Testis (tissue), 3 donors: ENCODE results near the gene RSAD1. TPM values are rescaled to one million over a fixed set of nuclear protein-coding genes. Genes with fewer than 3 reads are reported as not detected.

Experiments used
- DNase-seq: peaks from one replicate; pipeline ENCODE4 v3.0.0-alpha.2; 2019
- H3K27ac ChIP-seq, 2 donors: fragments of 200-600 bp; sonication (generic); one replicate each; pipeline ENCODE4 v1.5.1; 2019
- H3K27me3 ChIP-seq: fragments of 200-600 bp; sonication (generic); one replicate; pipeline ENCODE4 v1.5.1; 2019
- H3K36me3 ChIP-seq: fragments of 200-600 bp; sonication (generic); one replicate; pipeline ENCODE4 v1.5.1; 2017; ENCODE audit warnings: low read depth; ENCODE audit errors: missing control alignments
- H3K4me1 ChIP-seq: fragments of 200-600 bp; sonication (generic); one replicate; pipeline ENCODE4 v1.5.1; 2019
- H3K4me3 ChIP-seq, 2 donors: fragments of 200-600 bp; sonication (generic); one replicate each; pipeline ENCODE4 v1.5.1; 2017 to 2019
- H3K9me3 ChIP-seq: fragments of 200-600 bp; sonication (generic); one replicate; pipeline ENCODE4 v1.5.1; 2017
- POLR2A ChIP-seq: fragments of 450-650 bp; IDR thresholded peaks from one replicate; pipeline ENCODE4 v1.6.1; 2017; ENCODE audit warnings: antibody characterized with exemption, mild to moderate bottlenecking, moderate library complexity
- WGBS, 2 donors: methylation state at CpG; one replicate each; pipeline ENCODE4 v1.1.5; 2018; 5-methylcytosine and 5-hydroxymethylcytosine counted together
- intact Hi-C: fragments of 100-400 bp; cut with DNase I; formaldehyde crosslinking; loops from one replicate; pipeline ENCODE4 v1.15.1; 2023; ENCODE audit warnings: low total_unique reads
- polyA plus RNA-seq: library from polyadenylated mRNA; stranded (reverse); fragments of 350-450 nt; fragmentation: Illumina TruSeq; extraction: RNeasy Lipid Tissue Mini Kit (QIAGEN cat#74804); gene quantifications from one replicate; pipeline ENCODE4 v1.2.3, GENCODE V29; 2014; ENCODE audit warnings: low read depth, low replicate concordance; ENCODE audit not compliant: insufficient read depth
- total RNA-seq, 2 donors: library from RNA; depleted of rRNA; stranded (reverse); fragments of >200 nt; gene quantifications; one replicate each; pipeline ENCODE4 v1.2.3, GENCODE V29; 2016
- TF ChIP-seq, protein P1 (sequence below), 3 experiments: fragments of 450-650 bp in 2 of 3; fragments of 200-600 bp in 1 of 3; sonication (generic) in 1 of 3; IDR thresholded peaks; one replicate each; pipeline ENCODE4 v1.5.1; 2016 to 2019; ENCODE audit warnings: antibody characterized with exemption in 3 of 3, mild to moderate bottlenecking in 2 of 3, moderate library complexity in 1 of 3

The RSAD1 gene
- total and polyA plus RNA-seq, 3 donors from 2014 or later, result 25.3 to 38.0 (median 35.7) TPM

DNA sequence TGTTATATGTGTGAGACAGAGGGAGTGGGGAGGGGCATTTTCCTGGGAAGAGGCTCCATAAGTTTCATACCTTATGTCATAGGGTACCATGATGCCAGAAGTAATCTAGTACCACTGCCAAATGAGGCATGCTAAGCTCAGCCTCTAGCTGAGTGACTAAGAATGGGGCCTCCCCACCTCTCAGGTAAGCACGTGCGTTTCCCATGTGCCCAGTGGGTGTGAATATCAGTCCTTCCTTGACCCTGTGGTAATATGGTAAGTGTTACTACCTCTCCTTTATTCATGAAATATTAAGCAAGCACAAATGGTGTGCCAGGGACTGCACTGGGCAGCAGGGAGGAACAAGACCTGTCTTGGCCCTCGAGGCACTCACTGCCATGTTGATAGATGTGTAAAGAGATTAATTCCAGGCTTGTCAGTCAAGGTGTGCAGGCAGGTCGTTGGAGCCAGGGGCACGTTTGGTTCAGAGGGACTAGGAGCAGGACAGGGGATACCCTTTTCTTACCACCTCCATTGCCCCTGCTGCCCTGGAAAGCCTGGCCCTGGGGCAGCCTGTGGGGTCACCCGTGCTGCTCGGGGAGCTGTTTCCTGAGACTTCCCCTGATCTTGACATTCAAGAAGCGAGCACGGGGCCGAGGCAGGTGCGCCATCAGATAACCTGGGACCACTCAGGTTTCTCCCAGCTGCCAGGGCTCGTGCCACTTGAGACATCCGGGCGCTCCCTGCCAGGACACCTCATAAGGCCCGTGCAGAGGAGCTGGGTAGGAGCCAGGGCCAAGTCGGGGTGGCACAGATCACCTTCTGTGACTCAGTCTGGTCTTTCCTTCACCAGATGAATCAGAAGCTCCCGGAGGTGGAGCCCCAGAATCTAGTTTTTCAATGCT is 8.8 kb downstream of the RSAD1 start:
- no peaks in the 10 kb centered on the region for H3K9me3 ChIP-seq
- intact Hi-C loops, result loop anchor here (10.0 kb wide), 1 partner anchor 137 kb away; no protein-coding TSS in a partner anchor
- 87 to 95% methylated on average over 9 to 14 of the region's 17 CpGs for WGBS, 2 donors
- H3K27ac ChIP-seq, result no peak overlapping the region
- no peak for DNase-seq
- no peaks in the 10 kb centered on the region for H3K36me3 ChIP-seq
- TF ChIP-seq, protein P1, sequence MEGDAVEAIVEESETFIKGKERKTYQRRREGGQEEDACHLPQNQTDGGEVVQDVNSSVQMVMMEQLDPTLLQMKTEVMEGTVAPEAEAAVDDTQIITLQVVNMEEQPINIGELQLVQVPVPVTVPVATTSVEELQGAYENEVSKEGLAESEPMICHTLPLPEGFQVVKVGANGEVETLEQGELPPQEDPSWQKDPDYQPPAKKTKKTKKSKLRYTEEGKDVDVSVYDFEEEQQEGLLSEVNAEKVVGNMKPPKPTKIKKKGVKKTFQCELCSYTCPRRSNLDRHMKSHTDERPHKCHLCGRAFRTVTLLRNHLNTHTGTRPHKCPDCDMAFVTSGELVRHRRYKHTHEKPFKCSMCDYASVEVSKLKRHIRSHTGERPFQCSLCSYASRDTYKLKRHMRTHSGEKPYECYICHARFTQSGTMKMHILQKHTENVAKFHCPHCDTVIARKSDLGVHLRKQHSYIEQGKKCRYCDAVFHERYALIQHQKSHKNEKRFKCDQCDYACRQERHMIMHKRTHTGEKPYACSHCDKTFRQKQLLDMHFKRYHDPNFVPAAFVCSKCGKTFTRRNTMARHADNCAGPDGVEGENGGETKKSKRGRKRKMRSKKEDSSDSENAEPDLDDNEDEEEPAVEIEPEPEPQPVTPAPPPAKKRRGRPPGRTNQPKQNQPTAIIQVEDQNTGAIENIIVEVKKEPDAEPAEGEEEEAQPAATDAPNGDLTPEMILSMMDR (IDR thresholded peaks at IDR 0.05), result no peak
- no peak for TF ChIP-seq POLR2A
- H3K4me1 ChIP-seq, result peaks cover 4% of the 10 kb centered on the region
- no peak overlapping the region for H3K4me3 ChIP-seq
- H3K27me3 ChIP-seq, result no peaks in the 10 kb centered on the region

DNA sequence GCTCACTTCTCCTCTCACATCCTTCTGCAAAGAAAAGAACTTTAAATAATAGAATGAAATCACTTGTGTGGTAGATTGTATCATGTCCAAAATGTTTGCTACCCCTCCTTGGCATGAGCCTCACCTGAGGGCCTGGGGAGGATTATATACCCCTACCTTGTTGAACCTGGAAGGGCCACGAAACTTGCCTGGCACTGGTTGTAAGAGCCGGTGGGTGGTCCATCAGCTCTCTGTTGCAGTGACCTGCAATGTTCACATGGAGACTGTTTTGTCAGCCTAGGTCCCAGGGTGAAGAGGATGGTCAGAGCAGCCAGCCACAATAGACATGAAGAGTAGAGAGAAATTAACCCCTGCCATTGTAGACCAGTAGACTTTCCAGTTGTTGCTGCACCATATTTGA is 10.2 kb downstream of the RSAD1 start:
- Histone ChIP-seq H3K4me3 (no peak overlapping the region), H3K27ac (no peak overlapping the region), H3K9me3 (no peaks in the 10 kb centered on the region), H3K4me1 (no peaks in the 10 kb centered on the region), H3K36me3 (no peaks in the 10 kb centered on the region), H3K27me3 (no peaks in the 10 kb centered on the region)
- TF ChIP-seq, protein P1 (IDR thresholded peaks at IDR 0.05), result no peak
- TF ChIP-seq POLR2A, result no peak
- no peak for DNase-seq
- intact Hi-C loops, result loop anchor here (10.0 kb wide), 1 partner anchor 136 kb away; no protein-coding TSS in a partner anchor
- 77 to 94% methylated on average over 2 of the region's 2 CpGs for WGBS, 2 donors

DNA sequence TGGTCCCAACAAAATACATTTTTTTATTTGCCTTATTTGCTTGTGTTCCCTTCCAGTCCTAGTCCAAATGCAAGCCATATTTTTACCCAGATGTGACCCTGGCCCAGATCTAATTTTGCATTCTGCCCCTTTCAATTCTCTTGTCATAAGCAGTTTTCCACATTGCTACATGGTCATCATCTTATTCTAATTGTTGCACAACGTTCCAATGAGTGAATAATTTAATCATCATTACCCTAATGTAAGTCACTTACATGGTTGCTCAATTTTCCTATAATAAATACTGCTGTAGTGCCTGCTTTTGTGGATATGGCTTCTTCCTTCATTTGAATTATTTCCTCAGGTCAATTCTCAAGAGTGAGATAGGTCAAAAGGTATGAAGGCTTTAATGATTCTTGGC is 12.8 kb downstream of the RSAD1 start:
- TF ChIP-seq, protein P1 (IDR thresholded peaks at IDR 0.05), result no peak
- intact Hi-C loops, result no loop called here
- H3K27ac ChIP-seq, result no peak overlapping the region
- no peak for DNase-seq
- WGBS, 2 donors, result 52 to 70% methylated on average over 1 of the region's 1 CpG
- no peaks in the 10 kb centered on the region for H3K4me1 ChIP-seq
- no peak overlapping the region for H3K4me3 ChIP-seq
- H3K36me3 ChIP-seq, result no peaks in the 10 kb centered on the region
- H3K9me3 ChIP-seq, result no peaks in the 10 kb centered on the region
- no peaks in the 10 kb centered on the region for H3K27me3 ChIP-seq

DNA sequence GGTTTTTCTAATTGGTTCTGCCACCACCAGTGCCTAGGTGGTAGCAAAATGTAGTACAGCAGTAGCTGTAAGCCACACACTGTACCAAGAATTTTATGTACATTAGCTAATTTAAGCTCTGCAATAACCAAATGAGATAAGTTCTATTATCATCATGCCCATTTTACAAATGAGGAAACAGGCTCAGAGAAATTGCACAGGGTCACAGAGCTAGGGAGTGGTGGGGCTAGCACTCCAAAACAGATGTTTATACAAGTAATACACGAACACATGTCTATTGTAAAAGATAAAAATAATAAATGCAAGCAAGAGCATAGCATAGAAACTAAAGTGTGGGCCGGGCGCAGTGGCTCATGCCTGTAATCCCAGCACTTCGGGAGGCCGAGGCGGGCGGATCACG is 13.6 kb downstream of the RSAD1 start:
- no peak for TF ChIP-seq POLR2A
- TF ChIP-seq, protein P1 (IDR thresholded peaks at IDR 0.05), result no peak
- H3K27me3 ChIP-seq, result no peaks in the 10 kb centered on the region
- no peak overlapping the region for H3K4me3 ChIP-seq
- H3K36me3 ChIP-seq, result no peaks in the 10 kb centered on the region
- no peaks in the 10 kb centered on the region for H3K9me3 ChIP-seq
- H3K4me1 ChIP-seq, result no peaks in the 10 kb centered on the region
- H3K27ac ChIP-seq, result no peak overlapping the region
- intact Hi-C loops, result no loop called here
- DNase-seq, result no peak
- 88 to 89% methylated on average over 8 of the region's 8 CpGs for WGBS, 2 donors

DNA sequence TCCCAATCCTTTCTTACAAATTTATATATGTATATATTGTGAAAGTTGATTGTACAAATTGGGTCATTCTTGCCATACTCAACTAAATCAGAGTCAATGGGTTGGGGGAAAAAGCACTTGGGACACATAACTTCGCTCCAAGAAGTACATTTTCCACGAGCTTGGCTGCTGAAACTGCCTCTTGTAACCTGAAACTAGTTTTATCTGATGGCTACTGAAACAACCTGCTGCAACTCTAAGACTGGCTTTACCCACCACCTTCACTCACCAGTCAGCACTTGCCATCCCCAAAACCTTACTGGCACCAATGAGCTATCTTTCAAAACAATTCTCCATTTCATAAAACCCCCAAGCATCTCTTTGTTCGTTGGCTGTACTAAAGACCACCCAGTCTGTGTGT is 15.1 kb downstream of the RSAD1 start:
- intact Hi-C loops, result no loop called here
- H3K4me3 ChIP-seq, result no peak overlapping the region
- no peaks in the 10 kb centered on the region for H3K9me3 ChIP-seq
- 65% methylated on average over 3 of the region's 3 CpGs for WGBS, 2 donors
- H3K4me1 ChIP-seq, result no peaks in the 10 kb centered on the region
- DNase-seq, result no peak
- H3K27me3 ChIP-seq, result no peaks in the 10 kb centered on the region
- TF ChIP-seq, protein P1 (IDR thresholded peaks at IDR 0.05), result no peak
- no peak for TF ChIP-seq POLR2A
- H3K36me3 ChIP-seq, result no peaks in the 10 kb centered on the region
- H3K27ac ChIP-seq, result no peak overlapping the region
